ENCODE data around the gene MYBPH.
A peak's percentile ranks its signal among the peaks of the same experiment; 100 is the strongest.

Gene MYBPH

DNA sequence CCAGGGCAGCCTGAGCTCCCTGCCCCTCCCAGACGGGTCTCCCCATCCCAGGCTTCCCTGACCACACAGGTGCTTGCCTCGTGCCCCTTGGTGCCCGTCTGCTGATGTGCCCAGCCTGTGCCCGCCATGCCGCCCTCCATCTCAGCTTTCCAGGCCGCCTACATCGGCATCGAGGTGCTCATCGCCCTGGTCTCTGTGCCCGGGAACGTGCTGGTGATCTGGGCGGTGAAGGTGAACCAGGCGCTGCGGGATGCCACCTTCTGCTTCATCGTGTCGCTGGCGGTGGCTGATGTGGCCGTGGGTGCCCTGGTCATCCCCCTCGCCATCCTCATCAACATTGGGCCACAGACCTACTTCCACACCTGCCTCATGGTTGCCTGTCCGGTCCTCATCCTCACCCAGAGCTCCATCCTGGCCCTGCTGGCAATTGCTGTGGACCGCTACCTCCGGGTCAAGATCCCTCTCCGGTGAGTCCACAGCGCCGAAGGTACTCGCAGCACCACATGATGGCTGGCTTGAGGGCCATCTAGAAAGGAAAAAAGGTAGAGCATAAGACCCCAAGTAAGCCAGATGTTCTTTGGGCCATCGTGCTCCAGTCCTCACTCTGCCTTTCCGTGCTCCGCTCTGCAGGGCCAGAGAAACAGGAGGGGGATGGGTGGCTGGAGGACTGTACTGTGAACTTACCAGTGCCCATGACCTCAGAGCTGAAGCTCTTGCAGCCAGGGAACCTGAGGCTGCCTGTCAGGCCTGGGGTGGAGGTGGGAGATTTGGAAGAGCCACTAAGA lies 46.7 kb downstream of the MYBPH start:
- Histone ChIP-seq H3K27ac (ENCODE audit: poor library complexity, severe bottlenecking) (no peak overlapping the region), H3K36me3 (ENCODE audit: low read depth) (no peaks in the 10 kb centered on the region), H3K4me1 (ENCODE audit: insufficient read depth, poor library complexity, severe bottlenecking) (peaks cover 4% of the 10 kb centered on the region), H3K27me3 (ENCODE audit: insufficient read depth, poor library complexity, severe bottlenecking) (no peaks in the 10 kb centered on the region), H3K4me3 (ENCODE audit: severe bottlenecking) (no peak overlapping the region), H3K9me3 (ENCODE audit: severe bottlenecking) (no peaks in the 10 kb centered on the region)
- no peak for ATAC-seq (ENCODE audit: low read depth)
- TF ChIP-seq, protein P1, sequence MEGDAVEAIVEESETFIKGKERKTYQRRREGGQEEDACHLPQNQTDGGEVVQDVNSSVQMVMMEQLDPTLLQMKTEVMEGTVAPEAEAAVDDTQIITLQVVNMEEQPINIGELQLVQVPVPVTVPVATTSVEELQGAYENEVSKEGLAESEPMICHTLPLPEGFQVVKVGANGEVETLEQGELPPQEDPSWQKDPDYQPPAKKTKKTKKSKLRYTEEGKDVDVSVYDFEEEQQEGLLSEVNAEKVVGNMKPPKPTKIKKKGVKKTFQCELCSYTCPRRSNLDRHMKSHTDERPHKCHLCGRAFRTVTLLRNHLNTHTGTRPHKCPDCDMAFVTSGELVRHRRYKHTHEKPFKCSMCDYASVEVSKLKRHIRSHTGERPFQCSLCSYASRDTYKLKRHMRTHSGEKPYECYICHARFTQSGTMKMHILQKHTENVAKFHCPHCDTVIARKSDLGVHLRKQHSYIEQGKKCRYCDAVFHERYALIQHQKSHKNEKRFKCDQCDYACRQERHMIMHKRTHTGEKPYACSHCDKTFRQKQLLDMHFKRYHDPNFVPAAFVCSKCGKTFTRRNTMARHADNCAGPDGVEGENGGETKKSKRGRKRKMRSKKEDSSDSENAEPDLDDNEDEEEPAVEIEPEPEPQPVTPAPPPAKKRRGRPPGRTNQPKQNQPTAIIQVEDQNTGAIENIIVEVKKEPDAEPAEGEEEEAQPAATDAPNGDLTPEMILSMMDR (IDR thresholded peaks at IDR 0.05; ENCODE audit: poor library complexity, severe bottlenecking) = no peak
- no peak for DNase-seq (ENCODE audit: low spot score)

DNA sequence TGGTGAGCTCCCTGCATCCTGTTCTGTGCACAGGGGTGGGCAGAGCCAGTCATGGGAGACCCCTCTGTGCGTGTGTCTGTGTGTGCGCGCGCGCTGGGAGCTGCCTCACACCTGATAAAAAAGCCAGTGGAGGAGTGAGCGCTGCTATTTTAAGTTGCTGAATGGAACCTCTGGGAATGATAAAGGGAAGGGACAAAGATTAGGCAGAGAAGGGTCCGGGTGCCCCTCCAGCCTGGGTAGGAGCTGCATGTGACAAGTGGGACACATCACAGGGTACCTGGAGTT lies 47.3 kb downstream of the MYBPH start:
- Histone ChIP-seq H3K4me1 (ENCODE audit: insufficient read depth, poor library complexity, severe bottlenecking) (peaks cover 4% of the 10 kb centered on the region), H3K27ac (ENCODE audit: poor library complexity, severe bottlenecking) (no peak overlapping the region), H3K36me3 (ENCODE audit: low read depth) (no peaks in the 10 kb centered on the region), H3K9me3 (ENCODE audit: severe bottlenecking) (no peaks in the 10 kb centered on the region), H3K27me3 (ENCODE audit: insufficient read depth, poor library complexity, severe bottlenecking) (no peaks in the 10 kb centered on the region), H3K4me3 (ENCODE audit: severe bottlenecking) (peak overlapping the region; percentile 29)
- no peak for ATAC-seq (ENCODE audit: low read depth)
- TF ChIP-seq, protein P1 (IDR thresholded peaks at IDR 0.05; ENCODE audit: poor library complexity, severe bottlenecking) = no peak
- no peak for DNase-seq (ENCODE audit: low spot score)

DNA sequence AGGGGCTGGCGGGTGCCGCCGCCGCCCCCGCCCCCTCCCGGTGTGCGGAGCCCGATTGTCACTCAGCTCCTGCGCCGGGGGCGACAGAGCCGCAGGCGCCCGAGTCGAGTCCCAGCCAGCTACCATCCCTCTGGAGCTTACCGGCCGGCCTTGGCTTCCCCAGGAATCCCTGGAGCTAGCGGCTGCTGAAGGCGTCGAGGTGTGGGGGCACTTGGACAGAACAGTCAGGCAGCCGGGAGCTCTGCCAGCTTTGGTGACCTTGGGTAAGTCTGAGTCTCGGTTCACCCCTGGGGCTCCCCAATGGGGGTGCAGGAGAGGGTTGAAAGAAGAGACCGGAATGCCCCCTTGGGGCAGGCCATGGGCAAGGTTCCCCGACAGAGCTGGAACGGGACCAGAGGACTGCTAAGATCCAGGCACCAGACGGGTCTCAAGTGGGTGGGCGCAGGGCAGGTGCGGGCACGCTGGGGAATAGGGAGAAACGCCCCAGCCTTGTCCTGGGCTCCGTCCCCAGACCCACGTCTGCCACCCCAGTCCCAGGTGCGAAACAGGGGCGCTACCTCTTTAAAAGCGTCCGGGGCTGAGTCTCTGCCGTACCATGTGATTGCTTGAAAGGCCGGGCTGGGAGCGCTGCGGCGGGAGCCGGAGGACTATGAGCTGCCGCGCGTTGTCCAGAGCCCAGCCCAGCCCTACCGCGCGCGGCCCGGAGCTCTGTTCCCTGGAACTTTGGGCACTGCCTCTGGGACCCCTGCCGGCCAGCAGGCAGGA lies 47.8 kb downstream of the MYBPH start, which contains the start of gene ADORA1:
ADORA1 (plus strand) TSS at position 61 of the 765 bp plus-strand sequence. CDS start 1,116 bp downstream, outside the sequence.
- Histone ChIP-seq H3K9me3 (ENCODE audit: severe bottlenecking) (no peaks in the 10 kb centered on the region), H3K27me3 (ENCODE audit: insufficient read depth, poor library complexity, severe bottlenecking) (no peaks in the 10 kb centered on the region), H3K27ac (ENCODE audit: poor library complexity, severe bottlenecking) (no peak within 1 kb of the TSS), H3K36me3 (ENCODE audit: low read depth) (no peaks in the 10 kb centered on the region), H3K4me3 (ENCODE audit: severe bottlenecking) (peak within 1 kb of the TSS; percentile 29), H3K4me1 (ENCODE audit: insufficient read depth, poor library complexity, severe bottlenecking) (peaks cover 4% of the 10 kb centered on the region)
- TF ChIP-seq, protein P1 (IDR thresholded peaks at IDR 0.05; ENCODE audit: poor library complexity, severe bottlenecking) = no peak
- peak; percentile 93 for ATAC-seq (ENCODE audit: low read depth)
- no peak for DNase-seq (ENCODE audit: low spot score)

DNA sequence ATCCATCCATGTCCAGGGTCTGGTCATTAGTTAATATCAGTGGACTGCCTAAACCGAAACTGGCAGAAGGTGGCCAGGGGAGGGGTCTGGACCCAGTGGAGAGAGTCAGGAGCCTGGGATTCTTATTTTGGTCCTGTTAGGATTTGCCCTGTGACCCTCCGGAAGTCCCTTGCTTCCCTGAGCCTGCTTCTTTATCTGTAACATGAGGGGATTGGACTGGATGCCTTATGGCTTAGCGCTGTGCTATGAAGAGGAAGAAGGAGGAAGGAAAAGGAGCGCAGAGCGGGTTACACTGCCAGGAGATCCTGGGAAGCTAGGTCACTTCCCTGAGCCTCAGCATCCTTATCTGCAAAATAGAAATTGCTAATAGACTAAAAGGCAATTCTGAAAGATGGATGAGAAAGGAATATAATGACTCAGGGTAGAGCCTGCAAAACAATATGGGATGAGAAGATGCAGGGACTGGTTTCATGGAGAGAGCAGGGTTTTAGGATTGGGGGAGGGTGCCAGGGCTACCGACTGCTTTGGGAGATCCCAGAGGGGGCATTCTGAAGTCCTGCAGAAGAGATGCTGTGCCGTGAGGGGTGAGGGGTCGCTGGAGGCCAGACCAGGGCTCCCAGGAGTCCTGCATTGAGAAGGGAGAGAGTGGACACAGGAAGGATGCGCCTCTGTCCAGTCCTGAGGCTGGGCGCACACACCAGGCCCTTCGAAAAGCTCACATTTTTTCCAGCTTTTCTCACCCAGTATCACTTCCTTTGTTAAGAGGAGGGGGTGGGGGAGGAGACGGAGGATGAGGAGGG lies 48.6 kb downstream of the MYBPH start:
- DNase-seq (ENCODE audit: low spot score) (no peak), ATAC-seq (ENCODE audit: low read depth) (peak; percentile 13; the same call in 2 of the 3 replicates)
- H3K4me1 ChIP-seq (ENCODE audit: insufficient read depth, poor library complexity, severe bottlenecking) = peaks cover 4% of the 10 kb centered on the region
- no peaks in the 10 kb centered on the region for H3K36me3 ChIP-seq (ENCODE audit: low read depth)
- H3K27me3 ChIP-seq (ENCODE audit: insufficient read depth, poor library complexity, severe bottlenecking) = no peaks in the 10 kb centered on the region
- H3K9me3 ChIP-seq (ENCODE audit: severe bottlenecking) = no peaks in the 10 kb centered on the region
- H3K4me3 ChIP-seq (ENCODE audit: severe bottlenecking) = peak overlapping the region; percentile 29
- H3K27ac ChIP-seq (ENCODE audit: poor library complexity, severe bottlenecking) = no peak overlapping the region
- TF ChIP-seq, protein P1 (IDR thresholded peaks at IDR 0.05; ENCODE audit: poor library complexity, severe bottlenecking) = no peak

Measured in RWPE2 (cell line).